Astrocyte (in vitro differentiated cells and primary cell): ENCODE data around the gene SLC25A29. TPM values are rescaled to one million over a fixed set of nuclear protein-coding genes. Genes with fewer than 3 reads are reported as not detected.

ENCODE experiments used
- DNase-seq: peaks from one replicate; pipeline ENCODE4 v3.0.0-alpha.2; 2010; ENCODE audit warnings: low read depth
- FAIRE-seq: peaks from 2 replicates; lab custom pipeline; 2011; peaks lifted over from hg19 to GRCh38; lab: Jason Lieb, UNC
- H2AFZ ChIP-seq: 2 replicates; pipeline ENCODE4 v1.6.0; 2012; ENCODE audit warnings: low read depth, low read length, inconsistent platforms
- H3K27ac ChIP-seq: 2 replicates; pipeline ENCODE4 v1.5.1; 2011; ENCODE audit warnings: low read depth, low read length, inconsistent platforms
- H3K27me3 ChIP-seq: 2 replicates; pipeline ENCODE4 v1.6.0; 2011; ENCODE audit warnings: low read length, inconsistent platforms; ENCODE audit not compliant: insufficient read depth
- H3K36me3 ChIP-seq: 2 replicates; pipeline ENCODE4 v1.5.1; 2011; ENCODE audit warnings: low read length, inconsistent platforms; ENCODE audit not compliant: insufficient read depth
- H3K4me1 ChIP-seq: 2 replicates; pipeline ENCODE4 v1.5.1; 2011; ENCODE audit warnings: low read length, inconsistent platforms; ENCODE audit not compliant: insufficient read depth
- H3K4me2 ChIP-seq: 2 replicates; pipeline ENCODE4 v1.6.0; 2012; ENCODE audit warnings: low read length, inconsistent platforms
- H3K4me3 ChIP-seq: 2 replicates; pipeline ENCODE4 v1.5.1; 2011; ENCODE audit warnings: low read depth, mild to moderate bottlenecking, low read length, inconsistent platforms; ENCODE audit not compliant: insufficient read depth
- H3K79me2 ChIP-seq: 2 replicates; pipeline ENCODE4 v1.6.0; 2012; ENCODE audit warnings: mild to moderate bottlenecking, low read length, inconsistent platforms; ENCODE audit not compliant: insufficient read depth
- H3K9ac ChIP-seq: 2 replicates; pipeline ENCODE4 v1.6.0; 2012; ENCODE audit warnings: mild to moderate bottlenecking, low read length, inconsistent platforms
- H3K9me3 ChIP-seq: 2 replicates; pipeline ENCODE4 v1.5.1; 2012; ENCODE audit warnings: low read depth, mild to moderate bottlenecking, low read length, inconsistent platforms; ENCODE audit not compliant: insufficient read depth
- H4K20me1 ChIP-seq: 2 replicates; pipeline ENCODE4 v1.6.0; 2012; ENCODE audit warnings: low read length, inconsistent platforms; ENCODE audit not compliant: insufficient read depth
- H3K27ac Mint-ChIP-seq: one replicate; pipeline ENCODE4 v1.8.0; 2021; ENCODE audit warnings: mild to moderate bottlenecking, mixed read lengths; ENCODE audit not compliant: unreplicated experiment
- H3K27me3 Mint-ChIP-seq: one replicate; pipeline ENCODE4 v1.8.0; 2021; ENCODE audit warnings: low read depth, mixed read lengths; ENCODE audit not compliant: unreplicated experiment
- H3K36me3 Mint-ChIP-seq: one replicate; pipeline ENCODE4 v1.8.0; 2021; ENCODE audit warnings: low read depth, mixed read lengths; ENCODE audit not compliant: unreplicated experiment
- H3K4me1 Mint-ChIP-seq: one replicate; pipeline ENCODE4 v1.8.0; 2021; ENCODE audit warnings: low read depth, mixed read lengths; ENCODE audit not compliant: unreplicated experiment
- H3K4me3 Mint-ChIP-seq: one replicate; pipeline ENCODE4 v1.8.0; 2021; ENCODE audit warnings: mild to moderate bottlenecking, moderate library complexity, mixed read lengths; ENCODE audit not compliant: unreplicated experiment
- H3K9me3 Mint-ChIP-seq: one replicate; pipeline ENCODE4 v1.8.0; 2021; ENCODE audit warnings: mild to moderate bottlenecking, mixed read lengths; ENCODE audit not compliant: unreplicated experiment
- CTCF ChIP-seq: IDR thresholded peaks from 2 replicates; pipeline ENCODE4 v1.5.1; 2011; ENCODE audit warnings: low read depth, mild to moderate bottlenecking, inconsistent platforms, low read length, moderate library complexity; ENCODE audit not compliant: insufficient read depth
- EZH2 ChIP-seq: IDR thresholded peaks from 2 replicates; pipeline ENCODE4 v1.6.1; 2012; ENCODE audit warnings: mild to moderate bottlenecking, low read length, inconsistent platforms; ENCODE audit not compliant: insufficient read depth
- total RNA-seq: library from RNA; stranded (reverse); gene quantifications from 2 replicates; pipeline ENCODE4 v1.2.1, GENCODE V29; 2021

SLC25A29 gene
- total RNA-seq, 1 donor from 2014 or later = 30.2 TPM

GRCh38 chr14:100261621-100262020, 44.6 kb downstream of the SLC25A29 start:
- FAIRE-seq = no peak
- no peaks in the 10 kb centered on the region for H3K9me3 Mint-ChIP-seq
- TF ChIP-seq CTCF (no peak), EZH2 (no peak)
- peaks cover 22% of the 10 kb centered on the region for H3K4me1 Mint-ChIP-seq
- H3K9me3 ChIP-seq = no peaks in the 10 kb centered on the region
- H3K27ac ChIP-seq = no peak overlapping the region
- no peaks in the 10 kb centered on the region for H3K27me3 ChIP-seq
- no peak overlapping the region for H3K27ac Mint-ChIP-seq
- no peaks in the 10 kb centered on the region for H3K27me3 Mint-ChIP-seq
- H3K4me3 ChIP-seq = no peak overlapping the region
- peaks cover 95% of the 10 kb centered on the region for H4K20me1 ChIP-seq
- no peak overlapping the region for H3K9ac ChIP-seq
- no peak overlapping the region for H3K4me2 ChIP-seq
- H3K36me3 Mint-ChIP-seq = peaks cover 16% of the 10 kb centered on the region
- DNase-seq = no peak
- H2AFZ ChIP-seq = no peak overlapping the region
- H3K4me1 ChIP-seq = no peaks in the 10 kb centered on the region
- H3K36me3 ChIP-seq = no peaks in the 10 kb centered on the region
- H3K4me3 Mint-ChIP-seq = no peak overlapping the region
- H3K79me2 ChIP-seq = peaks cover 98% of the 10 kb centered on the region

- Mint-ChIP-seq H3K4me3 (no peak overlapping the region), H3K9me3 (no peaks in the 10 kb centered on the region), H3K27ac (no peak overlapping the region), H3K36me3 (no peaks in the 10 kb centered on the region), H3K27me3 (no peaks in the 10 kb centered on the region), H3K4me1 (peaks cover 7% of the 10 kb centered on the region)
- TF ChIP-seq CTCF = no peak
- TF ChIP-seq EZH2 = no peak
- Histone ChIP-seq H3K4me1 (no peaks in the 10 kb centered on the region), H2AFZ (no peak overlapping the region), H3K27ac (no peak overlapping the region), H3K9me3 (no peaks in the 10 kb centered on the region), H3K9ac (no peak overlapping the region), H3K79me2 (peaks cover 97% of the 10 kb centered on the region), H4K20me1 (peaks cover 96% of the 10 kb centered on the region), H3K36me3 (no peaks in the 10 kb centered on the region), H3K27me3 (no peaks in the 10 kb centered on the region), H3K4me3 (no peak overlapping the region), H3K4me2 (no peak overlapping the region)
- DNase-seq = no peak
- FAIRE-seq = no peak
Observed at GRCh38 chr14:100256339-100256895, 49.8 kb downstream of the SLC25A29 start.

- no peak overlapping the region for H3K9ac ChIP-seq
- no peak for DNase-seq
- Mint-ChIP-seq H3K27ac (no peak overlapping the region), H3K27me3 (no peaks in the 10 kb centered on the region), H3K36me3 (no peaks in the 10 kb centered on the region), H3K4me1 (peaks cover 9% of the 10 kb centered on the region), H3K4me3 (no peak overlapping the region), H3K9me3 (no peaks in the 10 kb centered on the region)
- FAIRE-seq = no peak
- H2AFZ ChIP-seq = no peak overlapping the region
- no peak overlapping the region for H3K4me3 ChIP-seq
- no peaks in the 10 kb centered on the region for H3K27me3 ChIP-seq
- H3K27ac ChIP-seq = no peak overlapping the region
- H3K4me1 ChIP-seq = no peaks in the 10 kb centered on the region
- H3K79me2 ChIP-seq = peaks cover 99% of the 10 kb centered on the region
- no peaks in the 10 kb centered on the region for H3K9me3 ChIP-seq
- H3K4me2 ChIP-seq = no peak overlapping the region
- H4K20me1 ChIP-seq = peaks cover 96% of the 10 kb centered on the region
- no peaks in the 10 kb centered on the region for H3K36me3 ChIP-seq
- TF ChIP-seq EZH2 = no peak
- TF ChIP-seq CTCF = no peak
Observed at GRCh38 chr14:100252684-100253083, 53.6 kb downstream of the SLC25A29 start.
